Common myeloid progenitor, CD34-positive (primary cell): ENCODE measurements around the gene CD6.

ENCODE experiments used
- CTCF ChIA-PET: fragments of 350-600 bp; sonication (Branson Sonifier 250); formaldehyde crosslinking; loops from one replicate; lab custom pipeline; 2021; ENCODE audit warnings: antibody characterized with exemption; lab: Charles Lee
- POLR2A ChIA-PET: fragments of 350-600 bp; sonication (Branson Sonifier 250); formaldehyde crosslinking; loops from one replicate; lab custom pipeline; 2021; ENCODE audit warnings: antibody characterized with exemption; lab: Charles Lee
- DNase-seq, 3 donors: peaks; one replicate each; pipeline versions ENCODE4 v3.0.0 to v3.0.0-alpha.2; 2013
- H3K27ac ChIP-seq, 2 experiments: 1 replicate in 1 of 2; 2 replicates in 1 of 2; pipeline ENCODE4 v1.7.0; 2013; ENCODE audit warnings: inconsistent platforms in 2 of 2, low read length in 2 of 2, mild to moderate bottlenecking in 2 of 2, low read depth in 1 of 2, moderate library complexity in 1 of 2; ENCODE audit not compliant: severe bottlenecking in 2 of 2, insufficient read depth in 1 of 2, poor library complexity in 1 of 2
- H3K27me3 ChIP-seq, 5 experiments: replicated peaks in 2 of 5; 1 replicate in 3 of 5; 2 replicates in 2 of 5; pipeline versions ENCODE4 v1.6.1 to v1.7.0; 2013; ENCODE audit warnings: low read length in 4 of 5, mild to moderate bottlenecking in 2 of 5, moderate library complexity in 2 of 5, inconsistent platforms in 1 of 5; ENCODE audit not compliant: insufficient read depth in 5 of 5, control insufficient read depth in 4 of 5
- H3K36me3 ChIP-seq, 4 experiments: 1 replicate in 2 of 4; 2 replicates in 2 of 4; pipeline versions ENCODE4 v1.6.1 to v1.7.0; 2013; ENCODE audit warnings: low read length in 3 of 4, control low read depth in 1 of 4, mild to moderate bottlenecking in 1 of 4; ENCODE audit not compliant: control insufficient read depth in 4 of 4, insufficient read depth in 4 of 4
- H3K4me1 ChIP-seq, 4 experiments: 1 replicate in 3 of 4; 2 replicates in 1 of 4; pipeline versions ENCODE4 v1.6.1 to v1.7.1; 2013; ENCODE audit warnings: low read length in 3 of 4, mild to moderate bottlenecking in 3 of 4, control low read depth in 1 of 4, inconsistent platforms in 1 of 4, moderate library complexity in 1 of 4; ENCODE audit not compliant: control insufficient read depth in 4 of 4, insufficient read depth in 4 of 4; ENCODE audit errors: control extremely low read depth in 1 of 4
- H3K4me3 ChIP-seq, 7 experiments: 1 replicate in 4 of 7; 2 replicates in 3 of 7; pipeline versions ENCODE4 v1.5.1 to v1.7.0; 2013; ENCODE audit warnings: mild to moderate bottlenecking in 7 of 7, low read length in 6 of 7, moderate library complexity in 6 of 7, inconsistent platforms in 2 of 7, low read depth in 2 of 7, control low read depth in 1 of 7; ENCODE audit not compliant: insufficient read depth in 4 of 7, control insufficient read depth in 1 of 7; ENCODE audit errors: extremely low read depth in 1 of 7
- H3K9me3 ChIP-seq, 5 experiments: 1 replicate in 4 of 5; 2 replicates in 1 of 5; pipeline versions ENCODE4 v1.6.1 to v1.7.1; 2013; ENCODE audit warnings: low read length in 4 of 5, mild to moderate bottlenecking in 2 of 5, inconsistent platforms in 1 of 5, low read depth in 1 of 5, moderate library complexity in 1 of 5; ENCODE audit not compliant: control insufficient read depth in 4 of 5, insufficient read depth in 2 of 5; ENCODE audit errors: control extremely low read depth in 1 of 5
- WGBS: methylation state at CpG from one replicate; pipeline ENCODE4 v1.1.5; 2013; ENCODE audit not compliant: insufficient coverage; 5-methylcytosine and 5-hydroxymethylcytosine counted together

CD6 gene

GRCh38 chr11:61024938-61025820 lies 53.7 kb downstream of the CD6 start:
- no peak for DNase-seq
- peaks cover 0 to 69% (median 53%) of the 10 kb centered on the region in 4 experiments for H3K4me1 ChIP-seq
- ChIA-PET POLR2A (interaction anchor here (1.6 kb wide), 1 partner anchor 13 kb away, joined by 4 read pairs; no protein-coding TSS in a partner anchor), CTCF (no interaction called here)
- no peak overlapping the region for H3K4me3 ChIP-seq
- WGBS = 99% methylated on average over 12 of the region's 14 CpGs
- no peaks in the 10 kb centered on the region for H3K27me3 ChIP-seq
- no peaks in the 10 kb centered on the region for H3K9me3 ChIP-seq
- H3K27ac ChIP-seq = no peak overlapping the region
- H3K36me3 ChIP-seq = no peaks in the 10 kb centered on the region

GRCh38 chr11:61025821-61026120 lies 54.3 kb downstream of the CD6 start:
- CTCF ChIA-PET = no interaction called here
- POLR2A ChIA-PET = interaction anchor here (1.6 kb wide), 1 partner anchor 14 kb away, joined by 4 read pairs; no protein-coding TSS in a partner anchor
- H3K4me3 ChIP-seq = no peak overlapping the region

GRCh38 chr11:61026121-61027031 lies 54.9 kb downstream of the CD6 start:
- H3K4me3 ChIP-seq = peak overlapping the region in 2 of 7 experiments; percentile 4 to 17
- peaks cover 0 to 63% (median 51%) of the 10 kb centered on the region in 4 experiments for H3K4me1 ChIP-seq
- DNase-seq = peak; percentile 31 to 74 (median 73)
- POLR2A ChIA-PET = interaction anchor here (0.6 to 1.6 kb wide), 2 partner anchors 14 to 33 kb away, joined by 3 to 4 read pairs; no protein-coding TSS in a partner anchor
- CTCF ChIA-PET = interaction anchor here (1.0 kb wide), 1 partner anchor 87 kb away, joined by 3 read pairs; no protein-coding TSS in a partner anchor
- no peaks in the 10 kb centered on the region for H3K9me3 ChIP-seq
- H3K36me3 ChIP-seq = no peaks in the 10 kb centered on the region
- H3K27ac ChIP-seq = no peak overlapping the region
- WGBS = 49% methylated on average over 10 of the region's 28 CpGs
- no peaks in the 10 kb centered on the region for H3K27me3 ChIP-seq

More at GRCh38 chr11:61025821-61026120, 54.3 kb downstream of the CD6 start:
- Histone ChIP-seq H3K27ac (no peak overlapping the region), H3K27me3 (no peaks in the 10 kb centered on the region), H3K36me3 (no peaks in the 10 kb centered on the region), H3K4me1 (peaks cover 0 to 65% (median 53%) of the 10 kb centered on the region in 4 experiments), H3K9me3 (no peaks in the 10 kb centered on the region)
- WGBS = 100% methylated on average over 2 of the region's 5 CpGs
- DNase-seq = no peak

- H3K9me3 ChIP-seq = no peaks in the 10 kb centered on the region
- H3K4me3 ChIP-seq = no peak overlapping the region
- DNase-seq = no peak
- peaks cover 0 to 54% (median 41%) of the 10 kb centered on the region in 4 experiments for H3K4me1 ChIP-seq
- ChIA-PET CTCF (interaction anchor here (1.0 to 1.9 kb wide), 2 partner anchors 9 to 86 kb away, joined by 3 to 4 read pairs; no protein-coding TSS in a partner anchor), POLR2A (interaction anchor here (0.6 kb wide), 1 partner anchor 32 kb away, joined by 3 read pairs; no protein-coding TSS in a partner anchor)
- WGBS = 55% methylated on average over 10 of the region's 17 CpGs
- H3K36me3 ChIP-seq = no peaks in the 10 kb centered on the region
- no peaks in the 10 kb centered on the region for H3K27me3 ChIP-seq
- no peak overlapping the region for H3K27ac ChIP-seq
These were observed 55.8 kb downstream of the CD6 start for GRCh38 chr11:61027141-61027840.

- WGBS = 40% methylated on average over 7 of the region's 7 CpGs
- CTCF ChIA-PET = interaction anchor here (1.9 kb wide), 1 partner anchor 8 kb away, joined by 4 read pairs; no protein-coding TSS in a partner anchor
- peaks cover 0 to 49% (median 33%) of the 10 kb centered on the region in 4 experiments for H3K4me1 ChIP-seq
These were observed 56.8 kb downstream of the CD6 start for GRCh38 chr11:61028135-61028729.

GRCh38 chr11:61032824-61033223 lies 61.3 kb downstream of the CD6 start:
- peaks cover 0 to 22% (median 14%) of the 10 kb centered on the region in 4 experiments for H3K4me1 ChIP-seq
- no peak overlapping the region for H3K4me3 ChIP-seq
- CTCF ChIA-PET = no interaction called here

More at GRCh38 chr11:61028135-61028729, 56.8 kb downstream of the CD6 start:
- H3K36me3 ChIP-seq = no peaks in the 10 kb centered on the region
- peak; percentile 50 to 84 (median 83) for DNase-seq
- no peaks in the 10 kb centered on the region for H3K27me3 ChIP-seq
- POLR2A ChIA-PET = no interaction called here
- no peak overlapping the region for H3K4me3 ChIP-seq
- no peak overlapping the region for H3K27ac ChIP-seq
- H3K9me3 ChIP-seq = no peaks in the 10 kb centered on the region

More at GRCh38 chr11:61032824-61033223, 61.3 kb downstream of the CD6 start:
- DNase-seq = no peak
- H3K36me3 ChIP-seq = no peaks in the 10 kb centered on the region
- WGBS = 100% methylated on average over 2 of the region's 2 CpGs
- no peaks in the 10 kb centered on the region for H3K27me3 ChIP-seq
- no peaks in the 10 kb centered on the region for H3K9me3 ChIP-seq
- no peak overlapping the region for H3K27ac ChIP-seq
- POLR2A ChIA-PET = no interaction called here
